HG03066 (cell line): ENCODE results near the gene ZKSCAN1.

Experiments used
- ATAC-seq: cut with Tn5 transposase; IDR thresholded peaks from one replicate; pipeline ENCODE4 v1.9.1; 2021; ENCODE audit warnings: low read depth; ENCODE audit not compliant: unreplicated experiment

The ZKSCAN1 gene

GRCh38 chr7:100074841-100075240 lies 59.4 kb downstream of the ZKSCAN1 start:
- no peak for ATAC-seq

DNA sequence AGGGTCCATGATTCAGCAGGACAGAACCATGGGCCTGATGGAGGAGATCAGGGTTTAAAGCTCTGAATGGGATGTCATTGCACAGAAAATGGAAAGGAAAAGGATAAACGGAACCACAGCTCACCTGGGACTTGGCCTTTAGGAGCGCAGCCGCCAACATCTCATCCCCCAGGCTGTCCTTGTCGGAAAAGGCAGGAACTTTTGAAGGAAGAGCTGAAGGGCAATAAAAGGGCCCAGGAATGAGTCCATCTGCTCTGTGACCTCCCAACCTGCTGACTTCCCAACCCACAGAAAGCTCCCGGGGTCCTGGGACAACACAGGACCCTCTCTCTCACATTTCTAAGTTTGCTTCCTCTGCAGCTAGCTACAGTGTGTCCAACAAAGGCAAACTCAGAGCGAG lies 60.0 kb downstream of the ZKSCAN1 start:
- ATAC-seq, result no peak

DNA sequence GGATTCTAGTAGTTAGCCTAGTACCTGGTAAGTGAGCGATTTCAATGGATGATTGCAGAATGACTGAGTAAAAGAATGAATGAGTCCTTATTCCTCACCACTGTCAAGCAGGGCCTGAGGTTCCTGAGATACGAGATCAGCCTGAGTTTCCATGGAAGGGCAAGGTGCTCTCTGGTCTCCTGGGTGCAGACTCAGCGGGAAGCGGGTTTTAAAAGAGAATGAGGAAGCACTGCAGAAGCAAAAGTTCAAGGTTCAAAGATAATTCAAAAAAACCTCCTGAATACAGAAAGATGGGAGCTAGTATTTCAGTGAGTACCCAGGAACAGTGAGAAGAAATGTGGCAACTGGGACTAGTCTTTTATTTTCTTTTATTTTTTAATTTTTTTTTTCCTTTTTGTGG lies 61.8 kb downstream of the ZKSCAN1 start:
- no peak for ATAC-seq

DNA sequence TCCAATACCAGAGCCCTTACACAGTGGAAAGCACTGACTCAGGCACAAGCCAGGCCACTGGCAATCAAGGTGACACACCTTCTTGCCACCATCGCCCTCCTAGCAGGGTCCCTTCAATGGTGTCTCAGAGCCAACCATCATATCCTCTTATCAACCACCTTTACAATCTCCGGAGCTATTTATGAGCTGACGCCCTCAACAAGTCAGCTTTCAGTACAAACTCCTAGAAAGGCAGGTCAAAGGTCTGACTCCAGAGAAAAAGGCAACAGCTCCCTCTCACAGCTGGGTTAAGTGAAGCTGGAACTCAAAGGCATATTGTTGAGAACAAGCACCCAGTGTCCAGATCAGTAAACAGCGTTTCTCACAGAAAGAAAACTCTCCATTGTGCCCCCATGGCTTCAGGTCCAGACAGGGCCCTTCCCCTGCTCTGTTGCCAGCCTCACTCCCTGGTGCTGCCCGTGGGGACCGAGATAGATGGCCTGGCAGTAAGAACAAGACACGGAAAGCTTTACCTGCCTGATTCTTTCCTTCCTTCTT lies 63.7 kb downstream of the ZKSCAN1 start:
- ATAC-seq, result no peak

GRCh38 chr7:100080907-100081534 lies 65.6 kb downstream of the ZKSCAN1 start:
- no peak for ATAC-seq

DNA sequence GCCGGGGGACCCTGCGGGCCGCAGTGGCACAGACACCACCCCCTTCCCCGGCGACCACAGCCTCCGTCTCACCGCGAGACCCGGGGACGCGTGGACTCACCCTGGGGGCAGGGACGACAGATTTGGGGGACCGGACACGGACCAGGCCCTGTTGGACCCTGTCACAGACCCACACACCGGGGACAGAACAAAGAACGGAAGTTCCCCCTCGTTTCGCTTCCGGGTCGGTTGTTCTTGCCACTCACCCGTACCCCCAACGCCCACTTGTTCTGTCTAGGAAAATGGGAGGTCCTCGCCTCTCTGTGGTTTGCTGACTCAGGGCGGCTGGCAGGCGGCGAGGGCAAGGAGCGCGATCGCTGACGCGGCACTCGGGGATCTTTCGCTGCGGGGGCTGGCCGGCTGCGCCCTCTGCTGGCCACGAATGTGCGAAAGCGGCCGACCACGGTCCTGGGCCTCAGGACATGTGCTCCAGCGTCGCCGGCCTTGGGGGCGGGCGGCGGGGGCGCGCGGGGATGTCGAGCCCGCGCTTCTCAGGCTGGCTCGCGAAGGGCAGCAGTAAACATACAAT lies 66.2 kb downstream of the ZKSCAN1 start, which contains the start of gene ZNF3:
TSS of gene ZNF3 (minus strand) at position 189 of the 568 bp plus-strand sequence. CDS start 4,366 bp downstream, outside the sequence.
- ATAC-seq, result peak; percentile 83

GRCh38 chr7:100082978-100083377 lies 67.6 kb downstream of the ZKSCAN1 start:
- no peak for ATAC-seq

DNA sequence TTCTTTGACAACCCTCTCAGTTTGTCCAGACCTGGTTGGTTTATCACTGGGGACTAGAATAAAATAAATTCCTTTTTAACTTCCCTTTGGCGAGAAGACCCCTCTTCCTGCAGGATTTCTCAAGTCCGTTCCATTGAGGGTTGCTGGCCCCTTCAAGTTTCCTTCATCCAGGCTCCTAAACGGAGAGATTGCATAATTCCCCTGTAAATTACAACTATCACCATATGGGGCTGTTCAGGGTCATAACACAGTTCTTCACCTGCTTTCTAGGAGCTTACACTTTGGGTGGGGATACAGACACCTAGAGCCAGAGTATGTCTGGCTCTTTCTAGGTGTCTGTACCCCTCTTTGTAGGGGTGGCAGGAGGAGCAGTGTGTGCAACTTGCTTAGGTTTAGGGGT lies 70.1 kb downstream of the ZKSCAN1 start:
- ATAC-seq, result no peak

- no peak for ATAC-seq
Measured at GRCh38 chr7:100087055-100087750, 71.8 kb downstream of the ZKSCAN1 start.

DNA sequence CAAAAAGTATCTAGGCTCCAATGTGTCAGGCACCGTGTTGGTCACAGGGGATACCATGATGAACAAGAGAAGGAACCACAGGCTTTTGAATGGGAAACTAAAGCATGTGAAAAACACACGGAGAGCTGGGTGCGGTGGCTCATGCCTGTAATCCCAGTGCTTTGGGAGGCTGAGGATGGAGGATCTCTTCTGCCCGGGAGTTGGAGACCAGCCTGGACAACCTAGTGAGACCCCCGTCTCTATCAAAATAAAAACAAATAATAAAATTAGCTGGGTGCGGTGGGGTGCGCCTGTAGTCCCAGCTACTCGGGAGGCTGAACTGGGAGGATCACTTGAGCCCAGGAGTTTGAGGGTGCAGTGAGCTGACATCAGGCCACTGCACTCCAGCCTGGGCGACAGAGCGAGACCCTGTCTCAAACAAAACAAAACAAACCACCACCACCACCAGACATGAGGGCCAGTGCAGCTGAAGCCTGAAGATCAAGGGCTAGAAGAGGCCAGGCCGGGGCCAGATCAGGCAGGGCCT lies 72.8 kb downstream of the ZKSCAN1 start:
- ATAC-seq, result no peak

DNA sequence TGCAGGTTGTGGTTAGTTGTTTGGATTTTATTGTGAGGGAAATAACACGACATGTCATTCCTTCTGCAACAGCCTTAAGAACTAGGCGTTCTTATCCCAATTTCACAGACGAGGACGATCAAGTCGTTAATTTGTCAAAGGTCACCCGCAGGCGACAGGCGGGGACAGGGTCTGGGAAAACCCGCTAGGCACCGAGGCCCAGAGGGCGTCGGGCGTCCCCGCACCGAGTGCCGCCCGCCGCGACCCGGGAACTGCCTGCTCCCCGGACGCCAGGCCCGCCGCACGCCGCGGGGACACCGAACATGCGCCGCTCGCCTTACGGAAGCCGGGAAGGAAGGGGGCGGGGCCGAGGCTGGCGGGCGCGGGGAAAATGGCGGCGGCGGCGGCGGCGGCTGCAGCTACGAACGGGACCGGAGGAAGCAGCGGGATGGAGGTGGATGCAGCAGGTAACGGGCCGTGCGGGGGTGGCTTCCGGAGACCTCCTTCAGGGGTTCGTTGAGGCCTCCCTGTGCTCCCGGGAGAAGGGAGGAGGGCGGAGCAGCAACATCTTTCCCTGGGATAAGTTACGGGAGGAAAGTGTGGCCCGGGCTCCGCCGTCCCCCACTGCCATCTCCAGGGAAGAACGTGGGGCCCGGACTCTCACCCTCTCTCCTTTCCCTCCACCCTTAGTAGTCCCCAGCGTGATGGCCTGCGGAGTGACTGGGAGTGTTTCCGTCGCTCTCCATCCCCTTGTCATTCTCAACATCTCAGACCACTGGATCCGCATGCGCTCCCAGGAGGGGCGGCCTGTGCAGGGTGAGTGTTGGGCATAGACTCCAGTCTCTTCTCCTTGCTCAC lies 73.4 kb downstream of the ZKSCAN1 start, which contains the start of gene COPS6:
TSS of gene COPS6 (plus strand) at position 349 of the 837 bp plus-strand sequence. CDS start at position 371, 22 bp downstream.
- peak; percentile 68 for ATAC-seq

- no peak for ATAC-seq
Measured at GRCh38 chr7:100089458-100090196, 74.2 kb downstream of the ZKSCAN1 start.

DNA sequence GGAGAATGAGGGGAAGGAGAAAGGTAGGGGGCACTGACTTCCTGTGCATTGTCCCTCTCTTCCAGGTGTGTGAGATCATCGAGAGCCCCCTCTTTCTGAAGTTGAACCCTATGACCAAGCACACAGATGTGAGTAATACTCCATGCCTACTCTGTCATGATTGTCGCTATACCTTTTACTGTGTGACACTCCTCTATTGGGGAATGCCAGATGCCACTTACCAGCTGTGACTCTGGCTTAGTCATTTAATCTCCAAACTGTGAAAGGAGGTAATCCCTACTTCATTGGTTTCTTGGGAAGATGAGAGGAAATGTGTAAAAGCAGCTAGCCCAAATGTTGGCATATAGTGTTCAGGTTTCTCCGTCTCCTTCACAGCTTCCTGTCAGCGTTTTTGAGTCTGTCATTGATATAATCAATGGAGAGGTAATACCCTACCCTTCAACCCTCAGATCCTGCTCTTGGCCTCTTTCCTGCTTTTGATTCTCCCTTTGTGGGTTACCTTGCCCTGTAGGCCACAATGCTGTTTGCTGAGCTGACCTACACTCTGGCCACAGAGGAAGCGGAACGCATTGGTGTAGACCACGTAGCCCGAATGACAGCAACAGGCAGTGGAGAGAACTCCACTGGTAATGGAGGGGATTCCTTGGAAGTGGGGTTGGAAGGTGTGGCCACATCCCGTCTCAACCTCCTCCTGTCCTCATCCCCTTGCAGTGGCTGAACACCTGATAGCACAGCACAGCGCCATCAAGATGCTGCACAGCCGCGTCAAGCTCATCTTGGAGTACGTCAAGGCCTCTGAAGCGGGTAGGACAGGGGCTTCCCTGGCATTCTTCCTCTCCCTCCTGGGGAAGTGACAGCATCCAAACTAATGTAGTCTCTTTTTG lies 75.4 kb downstream of the ZKSCAN1 start:
- no peak for ATAC-seq
